Small intestine (tissue), 7 donors: Measurements from ENCODE around the gene CHD6. TPM values are rescaled to one million over a fixed set of nuclear protein-coding genes. Genes with fewer than 3 reads are reported as not detected.

Experiments
- DNase-seq, 2 donors: peaks; one replicate each; pipeline versions ENCODE4 v3.0.0 to v3.0.0-alpha.2; 2013
- FAIRE-seq: peaks from 2 replicates; lab custom pipeline; 2012; peaks lifted over from hg19 to GRCh38; lab: Jason Lieb, UNC
- H3K27ac ChIP-seq, 3 donors: one replicate each; pipeline ENCODE4 v1.5.1; 2013; ENCODE audit warnings: low read length in 2 of 3, mild to moderate bottlenecking in 2 of 3, control low read depth in 1 of 3, inconsistent platforms in 1 of 3, low read depth in 1 of 3, moderate library complexity in 1 of 3
- H3K27me3 ChIP-seq, 3 donors: one replicate each; pipeline ENCODE4 v1.6.1; 2013; ENCODE audit warnings: low read length in 3 of 3, inconsistent platforms in 1 of 3; ENCODE audit not compliant: control insufficient read depth in 3 of 3, insufficient read depth in 3 of 3
- H3K36me3 ChIP-seq, 3 donors: one replicate each; pipeline ENCODE4 v1.6.1; 2013; ENCODE audit warnings: low read length in 3 of 3, inconsistent platforms in 1 of 3, low read depth in 1 of 3, mild to moderate bottlenecking in 1 of 3, moderate library complexity in 1 of 3; ENCODE audit not compliant: control insufficient read depth in 3 of 3, insufficient read depth in 2 of 3
- H3K4me1 ChIP-seq, 3 donors: one replicate each; pipeline ENCODE4 v1.6.1; 2013; ENCODE audit warnings: low read length in 2 of 3, inconsistent platforms in 1 of 3, low read depth in 1 of 3, mild to moderate bottlenecking in 1 of 3, moderate library complexity in 1 of 3; ENCODE audit not compliant: control insufficient read depth in 3 of 3, insufficient read depth in 2 of 3
- H3K4me3 ChIP-seq, 3 donors: one replicate each; pipeline ENCODE4 v1.5.1; 2013; ENCODE audit warnings: low read length in 3 of 3, control low read depth in 1 of 3, inconsistent platforms in 1 of 3, low read depth in 1 of 3, mild to moderate bottlenecking in 1 of 3, moderate library complexity in 1 of 3
- H3K9me3 ChIP-seq, 2 donors: one replicate each; pipeline ENCODE4 v1.6.1; 2013; ENCODE audit warnings: low read depth in 1 of 2, low read length in 1 of 2; ENCODE audit not compliant: control insufficient read depth in 2 of 2, insufficient read depth in 1 of 2
- WGBS, 3 donors: extraction: QIAGEN DNeasy Blood & Tissue Kit; methylation state at CpG; one replicate each; pipeline ENCODE4 v1.1.7; 2013; 5-methylcytosine and 5-hydroxymethylcytosine counted together
- polyA plus RNA-seq, 4 donors: library from polyadenylated mRNA; stranded (reverse) in 3 of 4; unstranded in 1 of 4; fragments of 200-250 nt in 3 of 4; fragments of 120-200 nt in 1 of 4; gene quantifications; one replicate each; pipeline versions ENCODE4 v1.2.1 to v1.2.3, GENCODE V29; 2013
- donor health status: healthy with polysubstance abuse.
- donor health status: control.
- donor health status: control.
- donor health status: Bipolar disorder and iron deficiency.
- donor health status: healthy.

The CHD6 gene
- polyA plus RNA-seq, 4 donors: 5.3 to 46.7 (median 16.1) TPM

GRCh38 chr20:41424546-41424945 lies 193.6 kb downstream of the CHD6 start:
- H3K4me3 ChIP-seq: no peak overlapping the region
- H3K36me3 ChIP-seq: peaks cover 0 to 30% (median 3%) of the 10 kb centered on the region in 3 donors
- H3K27ac ChIP-seq: no peak overlapping the region
- WGBS, 3 donors: 17 to 54% (median 25%) methylated on average over 1 of the region's 1 CpG
- H3K9me3 ChIP-seq: no peaks in the 10 kb centered on the region
- FAIRE-seq (no peak), DNase-seq (no peak)
- no peaks in the 10 kb centered on the region for H3K27me3 ChIP-seq
- peaks cover 0 to 8% (median 0%) of the 10 kb centered on the region in 3 donors for H3K4me1 ChIP-seq

- DNase-seq (no peak), FAIRE-seq (no peak)
- H3K27me3 ChIP-seq: no peaks in the 10 kb centered on the region
- peaks cover 0 to 35% (median 3%) of the 10 kb centered on the region in 3 donors for H3K36me3 ChIP-seq
- 68 to 73% (median 69%) methylated on average over 3 of the region's 3 CpGs for WGBS, 3 donors
- H3K4me3 ChIP-seq: no peak overlapping the region
- H3K4me1 ChIP-seq: peaks cover 0 to 8% (median 0%) of the 10 kb centered on the region in 3 donors
- H3K9me3 ChIP-seq: no peaks in the 10 kb centered on the region
- no peak overlapping the region for H3K27ac ChIP-seq
Measured at GRCh38 chr20:41424011-41424410, 194.2 kb downstream of the CHD6 start.

GRCh38 chr20:41422953-41423352 lies 195.2 kb downstream of the CHD6 start:
- peaks cover 2 to 43% (median 3%) of the 10 kb centered on the region in 3 donors for H3K36me3 ChIP-seq
- no peak for FAIRE-seq
- 35 to 63% (median 61%) methylated on average over 2 of the region's 2 CpGs for WGBS, 3 donors

GRCh38 chr20:41418739-41419293 lies 199.4 kb downstream of the CHD6 start:
- FAIRE-seq (no peak), DNase-seq (no peak)
- H3K4me3 ChIP-seq: no peak overlapping the region
- WGBS, 3 donors: 91 to 94% (median 93%) methylated on average over 7 of the region's 7 CpGs
- peaks cover 0 to 5% (median 0%) of the 10 kb centered on the region in 3 donors for H3K4me1 ChIP-seq
- H3K9me3 ChIP-seq: no peaks in the 10 kb centered on the region
- peaks cover 3 to 49% (median 13%) of the 10 kb centered on the region in 3 donors for H3K36me3 ChIP-seq
- H3K27ac ChIP-seq: no peak overlapping the region
- no peaks in the 10 kb centered on the region for H3K27me3 ChIP-seq

More at GRCh38 chr20:41422953-41423352, 195.2 kb downstream of the CHD6 start:
- no peak overlapping the region for H3K27ac ChIP-seq
- H3K4me3 ChIP-seq: no peak overlapping the region
- DNase-seq: peak in 1 of 2 donors; percentile 35
- H3K4me1 ChIP-seq: peaks cover 0 to 8% (median 0%) of the 10 kb centered on the region in 3 donors
- H3K9me3 ChIP-seq: no peaks in the 10 kb centered on the region
- H3K27me3 ChIP-seq: no peaks in the 10 kb centered on the region

- WGBS, 3 donors: 86 to 90% (median 88%) methylated on average over 5 of the region's 5 CpGs
- H3K27ac ChIP-seq: no peak overlapping the region
- H3K36me3 ChIP-seq: peaks cover 10 to 56% (median 16%) of the 10 kb centered on the region in 3 donors
Measured at GRCh38 chr20:41418031-41418430, 200.1 kb downstream of the CHD6 start.

GRCh38 chr20:41415191-41415590 lies 203.0 kb downstream of the CHD6 start:
- Histone ChIP-seq H3K9me3 (no peaks in the 10 kb centered on the region), H3K27ac (no peak overlapping the region), H3K36me3 (peaks cover 11 to 52% (median 24%) of the 10 kb centered on the region in 3 donors), H3K4me3 (no peak overlapping the region), H3K4me1 (no peaks in the 10 kb centered on the region), H3K27me3 (no peaks in the 10 kb centered on the region)
- no peak for FAIRE-seq
- no peak for DNase-seq
- 92 to 95% (median 93%) methylated on average over 8 of the region's 8 CpGs for WGBS, 3 donors

More at GRCh38 chr20:41418031-41418430, 200.1 kb downstream of the CHD6 start:
- FAIRE-seq (no peak), DNase-seq (no peak)
- no peaks in the 10 kb centered on the region for H3K27me3 ChIP-seq
- peaks cover 0 to 5% (median 0%) of the 10 kb centered on the region in 3 donors for H3K4me1 ChIP-seq
- H3K9me3 ChIP-seq: no peaks in the 10 kb centered on the region
- no peak overlapping the region for H3K4me3 ChIP-seq

GRCh38 chr20:41413169-41413568 lies 205.0 kb downstream of the CHD6 start:
- Histone ChIP-seq H3K27me3 (no peaks in the 10 kb centered on the region), H3K4me1 (no peaks in the 10 kb centered on the region), H3K9me3 (no peaks in the 10 kb centered on the region), H3K36me3 (peaks cover 9 to 57% (median 24%) of the 10 kb centered on the region in 3 donors), H3K4me3 (no peak overlapping the region), H3K27ac (no peak overlapping the region)
- WGBS, 3 donors: 86 to 88% (median 87%) methylated on average over 5 of the region's 5 CpGs
- DNase-seq (no peak), FAIRE-seq (no peak)

GRCh38 chr20:41412324-41413120 lies 205.7 kb downstream of the CHD6 start:
- Histone ChIP-seq H3K27me3 (no peaks in the 10 kb centered on the region), H3K36me3 (peaks cover 9 to 58% (median 22%) of the 10 kb centered on the region in 3 donors), H3K9me3 (no peaks in the 10 kb centered on the region), H3K4me3 (no peak overlapping the region), H3K27ac (peak overlapping the region in 1 of 3 donors; percentile 55), H3K4me1 (no peaks in the 10 kb centered on the region)
- WGBS, 3 donors: 94 to 96% (median 95%) methylated on average over 12 of the region's 12 CpGs
- FAIRE-seq (no peak), DNase-seq (no peak)
